SK-N-SH (cell line): Measurements from ENCODE around the gene GRM8.

Experiments used
- EZH2phosphoT487 ChIP-seq: fragments of 200-600 bp; sonication (generic); IDR thresholded peaks from 2 replicates; pipeline ENCODE4 v1.6.1; 2017; ENCODE audit warnings: low read depth, mixed run types, mild to moderate bottlenecking, antibody characterized with exemption, moderate library complexity, borderline replicate concordance
- POLR2AphosphoS5 ChIP-seq: IDR thresholded peaks from 2 replicates; pipeline ENCODE4 v1.6.1; 2012; ENCODE audit warnings: low read depth, low read length
- RAD21 ChIP-seq: IDR thresholded peaks from 2 replicates; pipeline ENCODE4 v1.6.1; 2012; ENCODE audit warnings: mild to moderate bottlenecking, low read length
- RFX5 ChIP-seq: IDR thresholded peaks from 2 replicates; pipeline ENCODE4 v1.6.1; 2012; ENCODE audit warnings: mild to moderate bottlenecking, improper control_type of control experiment, low read length
- TF ChIP-seq, protein P1 (sequence below): fragments of 200-600 bp; sonication (generic); IDR thresholded peaks from 2 replicates; pipeline ENCODE4 v1.6.1; 2017; ENCODE audit warnings: antibody characterized with exemption, mild to moderate bottlenecking, moderate library complexity
- TF ChIP-seq, protein P2 (sequence below): IDR thresholded peaks from 2 replicates; pipeline ENCODE4 v1.4.0; 2012; ENCODE audit warnings: low read depth, borderline replicate concordance

DNA sequence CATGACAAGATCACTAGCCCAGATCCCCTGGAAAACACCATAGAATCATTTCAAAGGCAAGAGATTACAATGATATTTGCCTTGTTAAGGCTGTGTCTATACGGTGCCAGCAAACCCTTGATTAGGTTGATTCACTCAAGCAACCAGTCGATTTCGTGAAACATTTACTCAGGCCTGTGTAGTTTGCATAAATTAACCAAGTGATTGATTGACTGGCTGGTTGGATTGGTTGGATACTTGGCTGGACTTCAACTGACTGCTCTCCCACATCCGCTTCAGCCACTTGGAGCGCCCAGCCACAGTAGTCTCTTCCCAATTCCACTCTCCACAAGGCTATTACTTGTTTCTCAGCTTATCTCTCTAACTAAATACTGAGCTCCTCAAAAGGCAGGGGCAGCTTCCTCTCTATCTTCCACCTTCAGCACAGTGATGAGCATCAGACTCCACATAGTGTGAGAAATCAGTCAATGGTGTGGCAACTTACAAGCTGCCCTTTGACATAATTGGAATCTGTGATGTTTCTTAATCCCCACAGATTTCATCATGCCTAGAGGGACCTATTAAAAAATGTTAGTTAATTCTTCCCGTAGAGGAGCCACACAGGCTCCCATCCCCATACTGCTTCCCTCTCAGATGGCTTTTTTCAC, 217.4 kb downstream of the GRM8 start:
- TF ChIP-seq RFX5, result no peak
- TF ChIP-seq, protein P1, sequence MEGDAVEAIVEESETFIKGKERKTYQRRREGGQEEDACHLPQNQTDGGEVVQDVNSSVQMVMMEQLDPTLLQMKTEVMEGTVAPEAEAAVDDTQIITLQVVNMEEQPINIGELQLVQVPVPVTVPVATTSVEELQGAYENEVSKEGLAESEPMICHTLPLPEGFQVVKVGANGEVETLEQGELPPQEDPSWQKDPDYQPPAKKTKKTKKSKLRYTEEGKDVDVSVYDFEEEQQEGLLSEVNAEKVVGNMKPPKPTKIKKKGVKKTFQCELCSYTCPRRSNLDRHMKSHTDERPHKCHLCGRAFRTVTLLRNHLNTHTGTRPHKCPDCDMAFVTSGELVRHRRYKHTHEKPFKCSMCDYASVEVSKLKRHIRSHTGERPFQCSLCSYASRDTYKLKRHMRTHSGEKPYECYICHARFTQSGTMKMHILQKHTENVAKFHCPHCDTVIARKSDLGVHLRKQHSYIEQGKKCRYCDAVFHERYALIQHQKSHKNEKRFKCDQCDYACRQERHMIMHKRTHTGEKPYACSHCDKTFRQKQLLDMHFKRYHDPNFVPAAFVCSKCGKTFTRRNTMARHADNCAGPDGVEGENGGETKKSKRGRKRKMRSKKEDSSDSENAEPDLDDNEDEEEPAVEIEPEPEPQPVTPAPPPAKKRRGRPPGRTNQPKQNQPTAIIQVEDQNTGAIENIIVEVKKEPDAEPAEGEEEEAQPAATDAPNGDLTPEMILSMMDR, result no peak
- no peak for TF ChIP-seq RAD21
- TF ChIP-seq, protein P2, sequence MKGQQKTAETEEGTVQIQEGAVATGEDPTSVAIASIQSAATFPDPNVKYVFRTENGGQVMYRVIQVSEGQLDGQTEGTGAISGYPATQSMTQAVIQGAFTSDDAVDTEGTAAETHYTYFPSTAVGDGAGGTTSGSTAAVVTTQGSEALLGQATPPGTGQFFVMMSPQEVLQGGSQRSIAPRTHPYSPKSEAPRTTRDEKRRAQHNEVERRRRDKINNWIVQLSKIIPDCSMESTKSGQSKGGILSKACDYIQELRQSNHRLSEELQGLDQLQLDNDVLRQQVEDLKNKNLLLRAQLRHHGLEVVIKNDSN, result no peak
- no peak for TF ChIP-seq POLR2AphosphoS5
- no peak for TF ChIP-seq EZH2phosphoT487
